Esophagus muscularis mucosa (tissue), 4 donors: ENCODE measurements around the gene WWOX.

Experiments used
- EP300 ChIP-seq: sonication (generic); formaldehyde crosslinking; IDR thresholded peaks from one replicate; pipeline ENCODE4 v1.6.1; 2017; ENCODE audit warnings: antibody characterized with exemption
- POLR2A ChIP-seq: fragments of 450-650 bp; IDR thresholded peaks from one replicate; pipeline ENCODE4 v1.6.1; 2017; ENCODE audit warnings: antibody characterized with exemption, moderate library complexity, mild to moderate bottlenecking, low read depth
- POLR2AphosphoS5 ChIP-seq, 2 donors: sonication (generic); formaldehyde crosslinking; IDR thresholded peaks; one replicate each; pipeline ENCODE4 v1.6.1; 2017; ENCODE audit warnings: antibody characterized with exemption in 2 of 2
- TF ChIP-seq, protein P1 (sequence below), 3 experiments: fragments of 200-600 bp in 2 of 3; fragments of 450-650 bp in 1 of 3; sonication (generic) in 2 of 3; IDR thresholded peaks; one replicate each; pipeline ENCODE4 v1.5.1; 2017 to 2019; ENCODE audit warnings: antibody characterized with exemption in 3 of 3, mild to moderate bottlenecking in 2 of 3, moderate library complexity in 1 of 3

DNA sequence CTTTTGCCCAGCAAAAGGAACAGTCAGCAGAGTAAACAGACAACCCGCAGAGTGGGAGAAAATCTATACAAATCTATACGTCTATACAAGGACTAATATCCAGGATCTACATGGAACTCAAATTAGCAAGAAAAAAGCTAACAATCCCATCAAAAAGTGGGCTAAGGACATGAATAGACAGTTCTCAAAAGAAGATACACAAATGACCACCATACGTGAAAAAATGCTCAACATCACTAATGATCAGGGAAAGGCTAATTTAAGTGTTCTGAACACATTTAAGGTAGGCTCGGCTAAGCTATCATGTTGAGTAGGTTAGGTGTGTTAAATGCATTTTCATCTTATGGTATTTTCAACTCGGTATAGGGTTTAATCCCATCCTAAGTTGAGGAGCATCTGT is 598.0 kb downstream of the WWOX start:
- TF ChIP-seq, protein P1, sequence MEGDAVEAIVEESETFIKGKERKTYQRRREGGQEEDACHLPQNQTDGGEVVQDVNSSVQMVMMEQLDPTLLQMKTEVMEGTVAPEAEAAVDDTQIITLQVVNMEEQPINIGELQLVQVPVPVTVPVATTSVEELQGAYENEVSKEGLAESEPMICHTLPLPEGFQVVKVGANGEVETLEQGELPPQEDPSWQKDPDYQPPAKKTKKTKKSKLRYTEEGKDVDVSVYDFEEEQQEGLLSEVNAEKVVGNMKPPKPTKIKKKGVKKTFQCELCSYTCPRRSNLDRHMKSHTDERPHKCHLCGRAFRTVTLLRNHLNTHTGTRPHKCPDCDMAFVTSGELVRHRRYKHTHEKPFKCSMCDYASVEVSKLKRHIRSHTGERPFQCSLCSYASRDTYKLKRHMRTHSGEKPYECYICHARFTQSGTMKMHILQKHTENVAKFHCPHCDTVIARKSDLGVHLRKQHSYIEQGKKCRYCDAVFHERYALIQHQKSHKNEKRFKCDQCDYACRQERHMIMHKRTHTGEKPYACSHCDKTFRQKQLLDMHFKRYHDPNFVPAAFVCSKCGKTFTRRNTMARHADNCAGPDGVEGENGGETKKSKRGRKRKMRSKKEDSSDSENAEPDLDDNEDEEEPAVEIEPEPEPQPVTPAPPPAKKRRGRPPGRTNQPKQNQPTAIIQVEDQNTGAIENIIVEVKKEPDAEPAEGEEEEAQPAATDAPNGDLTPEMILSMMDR (IDR thresholded peaks at IDR 0.05) = no peak
- TF ChIP-seq POLR2A (no peak), EP300 (no peak), POLR2AphosphoS5 (IDR thresholded peaks at IDR 0.05) (no peak)
